Endothelial cell of umbilical vein (primary cell): Measurements from ENCODE around the gene NCR1.

ENCODE experiments used
- CTCF ChIP-seq, 2 donors: IDR thresholded peaks; 1 replicate in 1 of 2; 2 replicates in 1 of 2; pipeline ENCODE4 v1.5.1; 2011; ENCODE audit warnings: low read length in 2 of 2, mild to moderate bottlenecking in 2 of 2, moderate library complexity in 2 of 2, control low read depth in 1 of 2, inconsistent platforms in 1 of 2, low read depth in 1 of 2; ENCODE audit not compliant: insufficient read depth in 1 of 2; ENCODE audit errors: extremely low read depth in 1 of 2
- EZH2 ChIP-seq: IDR thresholded peaks from 2 replicates; pipeline ENCODE4 v1.6.1; 2012; ENCODE audit warnings: borderline replicate concordance, low read depth, mild to moderate bottlenecking, moderate library complexity, low read length, inconsistent platforms; ENCODE audit not compliant: severe bottlenecking
- MAX ChIP-seq: IDR thresholded peaks from 2 replicates; pipeline ENCODE4 v1.6.1; 2011; ENCODE audit not compliant: insufficient read depth, insufficient read length

- TF ChIP-seq CTCF (IDR thresholded peaks at IDR 0.05; ENCODE audit: extremely low read depth in 1 of 2, insufficient read depth in 1 of 2, low read depth in 1 of 2, low read length in 2 of 2) (no peak), MAX (no peak), EZH2 (no peak)
These were observed 34.3 kb upstream of the NCR1 start for GRCh38 chr19:54871696-54872095.
